ENCODE results near the gene RYR1. TPM values are rescaled to one million over a fixed set of nuclear protein-coding genes. Genes with fewer than 3 reads are reported as not detected.

Gene RYR1
- total and polyA plus RNA-seq, 10 of the 15 experiments (the other 5 are each of a cell fraction or from before 2014, with no cell fraction given): under 0.01 to 0.32 (median 0.07) TPM; not detected in 1

- TF ChIP-seq E4F1 (IDR thresholded peaks at IDR 0.05; ENCODE audit: borderline replicate concordance, partially characterized antibody): no peak
Measured at GRCh38 chr19:38437917-38438316, 4.4 kb downstream of the RYR1 start (continued).

GRCh38 chr19:38440592-38440991 lies 7.1 kb downstream of the RYR1 start:
- RAD21 ChIA-PET (ENCODE audit: unreplicated experiment): interaction anchor here (1.3 kb wide), 1 partner anchor 38 kb away, joined by 10 read pairs; the partner anchor contains the start of gene FAM98C
- SMC1A ChIA-PET (ENCODE audit: uncharacterized antibody, unreplicated experiment): no interaction called here
- TF ChIP-seq EED (IDR thresholded peaks at IDR 0.05; ENCODE audit: low read depth) (no peak), ZBTB11 (CRISPR knock-in tag; IDR thresholded peaks at IDR 0.05) (no peak), ZNF592 (IDR thresholded peaks at IDR 0.05) (no peak)
- Histone ChIP-seq H3K4me1 (ENCODE audit: control insufficient read depth, insufficient read depth, low read length) (no peaks in the 10 kb centered on the region), H3K4me2 (ENCODE audit: control insufficient read depth, insufficient read depth) (no peak overlapping the region), H3K36me3 (ENCODE audit: control insufficient read depth in 2 of 2, insufficient read depth in 2 of 2, low read length in 1 of 2) (no peaks in the 10 kb centered on the region), H3K27ac (ENCODE audit: control insufficient read depth, insufficient read depth) (no peak overlapping the region), H3K79me2 (ENCODE audit: control insufficient read depth, insufficient read depth, low read length) (no peaks in the 10 kb centered on the region), H4K20me1 (ENCODE audit: control insufficient read depth, insufficient read depth) (no peaks in the 10 kb centered on the region), H3K9ac (ENCODE audit: control insufficient read depth, insufficient read depth, low read length) (no peak overlapping the region), H2AFZ (ENCODE audit: control insufficient read depth, low read depth, low read length) (no peak overlapping the region), H3K27me3 (replicated peaks in 1 of 2; ENCODE audit: control insufficient read depth in 2 of 2, insufficient read depth in 2 of 2, low read length in 1 of 2) (no peaks in the 10 kb centered on the region), H3K4me3 (no peak overlapping the region), H3K9me3 (replicated peaks; ENCODE audit: control insufficient read depth, insufficient read depth, low read length) (no peaks in the 10 kb centered on the region)
- in situ Hi-C loops (cut with MboI): no loop called here
- CTCF ChIA-PET: interaction anchor here (1.4 kb wide), 1 partner anchor 38 kb away, joined by 9 read pairs; the partner anchor contains the start of gene FAM98C
- intact Hi-C loops (cut with micrococcal nuclease; ENCODE audit: unreplicated experiment): no loop called here
- ATAC-seq (no peak), DNase-seq (ENCODE audit: low read depth, low spot score) (no peak), FAIRE-seq (no peak)
- POLR2A ChIA-PET: no interaction called here
- WGBS (ENCODE audit: insufficient coverage, insufficient replicate concordance, low lambda C conversion rate, missing lambda C conversion rate): 67% methylated on average over 11 of the region's 14 CpGs
- no TSS peak for BruUV-seq (replicated peaks)
